GM03348 (cell line): Measurements from ENCODE around the gene NDUFA1.
"Not testable (repeated sequence)": the region's sequence is repeated elsewhere in the genome, so short reads cannot be mapped to it uniquely, and the experiment has no call there.

Experiments
- DNase-seq: peaks from one replicate; pipeline ENCODE4 v3.0.0; 2012; ENCODE audit warnings: low spot score

Gene NDUFA1

GRCh38 chrX:119871599-119872395 lies at the start of gene NDUFA1, which contains the start of gene RNF113A:
Gene NDUFA1, plus strand, starts transcription at chrX:119871832. Its CDS starts 80 bp downstream, at chrX:119871912.
Gene RNF113A, minus strand, starts transcription at chrX:119871733. Its CDS starts 120 bp downstream, at chrX:119871613.
- peak; percentile 85 for DNase-seq

DNA sequence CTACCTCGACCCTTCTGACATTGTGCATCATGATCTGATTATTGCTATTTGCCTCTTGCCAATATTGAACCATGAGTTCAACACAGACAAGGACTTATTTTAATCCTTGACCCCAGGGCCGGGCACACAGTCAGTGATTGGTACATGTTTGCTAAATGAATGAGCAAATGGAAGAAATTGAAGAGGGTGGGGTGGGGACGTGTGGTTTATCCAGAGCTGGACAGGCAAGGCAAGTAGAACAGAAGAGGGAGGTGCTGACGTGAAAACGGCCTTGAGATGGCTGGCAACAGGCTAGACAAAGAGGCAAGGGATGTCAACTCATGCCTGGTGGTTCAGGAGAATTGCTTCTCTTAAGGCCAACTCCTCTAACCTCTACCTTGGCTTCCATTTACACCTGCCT lies 47.4 kb upstream of the NDUFA1 start:
- not testable (repeated sequence) for DNase-seq

DNA sequence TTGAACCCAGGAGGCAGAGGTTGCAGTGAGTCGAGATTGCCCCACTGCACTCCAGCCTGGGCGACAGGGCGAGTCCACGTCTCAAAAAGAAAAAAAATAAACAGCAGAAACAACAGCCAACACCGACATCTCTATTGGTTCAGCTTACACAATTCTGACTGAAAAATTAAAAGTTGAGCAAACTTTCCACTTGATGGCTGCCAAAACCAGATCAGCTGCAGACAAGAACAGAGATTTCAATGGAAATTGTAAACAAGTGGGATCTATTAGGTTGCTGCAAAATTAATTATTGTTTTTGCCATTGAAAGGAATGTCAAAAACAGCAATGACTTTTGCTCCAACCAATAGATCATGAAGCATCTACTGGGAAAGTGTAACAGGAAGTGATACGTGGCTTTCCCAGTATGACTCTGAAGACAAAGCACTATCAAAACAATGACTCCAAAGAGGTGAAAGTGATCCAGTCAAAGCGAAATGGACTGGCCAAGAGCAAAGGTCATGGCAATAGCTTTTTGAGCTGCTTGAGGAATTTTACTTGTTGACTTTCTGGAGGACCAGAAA lies 45.2 kb upstream of the NDUFA1 start:
- DNase-seq = peak; percentile 5

DNA sequence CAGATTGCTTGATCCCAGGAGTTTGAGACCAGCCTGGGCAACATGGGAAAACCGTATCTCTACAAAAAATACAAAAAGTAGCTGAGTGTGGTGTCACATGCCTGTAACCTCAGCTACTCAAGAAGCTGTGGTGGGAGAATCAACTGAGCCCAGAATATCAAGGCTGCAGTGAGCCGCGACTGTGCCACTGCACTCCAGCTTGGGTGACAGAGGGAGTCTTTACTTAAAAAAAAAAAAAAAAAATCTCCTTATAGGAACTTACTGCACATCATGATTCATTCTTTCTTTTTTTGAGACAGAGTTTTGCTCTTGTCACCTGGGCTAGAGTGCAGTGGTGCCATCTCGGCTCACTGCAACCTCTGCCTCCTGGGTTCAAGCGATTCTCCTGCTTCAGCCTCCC lies 43.2 kb upstream of the NDUFA1 start:
- DNase-seq = no peak

DNA sequence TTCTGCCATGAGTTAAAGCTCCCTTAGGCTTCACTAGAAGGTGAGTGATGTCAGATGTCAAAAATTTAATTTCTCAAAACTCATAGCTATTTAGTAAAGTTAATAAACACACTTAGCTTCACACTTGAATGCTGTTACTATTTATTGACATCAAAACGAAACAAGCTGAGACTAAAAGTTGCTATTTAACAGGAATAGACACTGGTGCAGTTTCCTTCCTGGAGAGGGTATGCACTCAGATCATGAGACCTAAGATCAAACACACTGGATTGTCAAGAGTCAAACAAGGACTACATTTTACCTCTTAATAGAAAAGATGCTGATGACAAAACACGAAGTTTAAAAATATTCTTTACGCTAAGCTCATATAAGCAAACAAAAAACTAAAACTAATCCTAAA lies 37.7 kb upstream of the NDUFA1 start:
- DNase-seq = no peak

GRCh38 chrX:119852382-119853353 lies 19.0 kb upstream of the NDUFA1 start, which contains the start of gene UPF3B:
Gene UPF3B, minus strand, starts transcription at chrX:119852963. Its CDS starts 35 bp downstream, at chrX:119852928.
- peak; percentile 95 for DNase-seq

GRCh38 chrX:119853444-119853843 lies 18.2 kb upstream of the NDUFA1 start:
- no peak for DNase-seq

GRCh38 chrX:119870626-119871131 lies 953 bp upstream of the NDUFA1 start:
- DNase-seq = peak; percentile 29

DNA sequence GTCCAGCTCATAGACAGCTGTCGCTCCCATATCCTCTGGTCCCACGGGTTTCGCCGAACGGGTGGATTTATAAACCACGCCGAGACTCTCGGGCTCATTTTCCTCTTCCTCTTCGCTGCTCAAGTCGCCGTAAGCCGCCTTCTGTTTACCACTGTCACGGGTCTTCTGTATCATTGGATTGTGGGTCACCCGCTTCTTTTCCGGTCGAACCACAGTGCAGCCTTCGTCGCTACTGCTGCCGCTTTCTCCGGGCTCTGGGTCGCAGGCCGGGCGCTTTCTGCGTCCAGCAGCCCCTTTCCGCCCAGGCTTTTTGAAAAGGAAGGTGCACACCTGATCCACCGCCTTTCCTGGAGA lies 410 bp upstream of the NDUFA1 start:
- no peak for DNase-seq

- DNase-seq = no peak
These were observed 7.1 kb downstream of the NDUFA1 start for GRCh38 chrX:119878740-119879139.

GRCh38 chrX:119880076-119880475 lies 8.4 kb downstream of the NDUFA1 start:
- no peak for DNase-seq

GRCh38 chrX:119880552-119881437 lies 9.2 kb downstream of the NDUFA1 start:
- peak; percentile 74 for DNase-seq

- no peak for DNase-seq
These were observed 14.2 kb downstream of the NDUFA1 start for GRCh38 chrX:119885554-119886428.

- DNase-seq = peak; percentile 70
These were observed 16.2 kb downstream of the NDUFA1 start for GRCh38 chrX:119887721-119888425.

- not testable (repeated sequence) for DNase-seq
These were observed 19.0 kb downstream of the NDUFA1 start for GRCh38 chrX:119890626-119891025.

GRCh38 chrX:119891961-119892692 lies 20.5 kb downstream of the NDUFA1 start:
- not testable (repeated sequence) for DNase-seq

DNA sequence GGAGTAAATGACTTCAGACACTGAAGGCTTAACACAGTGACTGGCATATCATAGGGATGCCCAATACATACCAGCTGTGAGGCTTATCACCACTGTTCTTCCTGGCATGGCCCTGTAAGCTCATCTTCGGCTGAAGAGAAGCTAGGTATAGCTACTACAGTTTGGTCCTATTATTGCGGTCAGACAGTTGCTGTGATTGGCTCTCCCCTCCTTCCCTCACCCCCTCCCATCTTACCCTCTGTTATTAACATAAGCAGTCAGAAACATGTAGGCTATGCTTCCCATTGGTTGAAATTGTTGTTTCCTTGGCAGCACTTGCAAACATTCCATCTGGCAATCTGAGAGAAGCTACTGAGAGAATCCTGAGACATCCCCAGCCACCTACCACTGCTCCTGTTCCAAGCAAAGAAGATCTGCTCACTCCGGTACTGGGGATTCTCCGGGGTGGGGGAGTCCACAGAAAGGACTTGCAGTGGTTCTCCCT lies 24.3 kb downstream of the NDUFA1 start, which contains the start of gene AKAP14:
Gene AKAP14 (plus strand): TSS at position 51 of the 484 bp plus-strand sequence. CDS start 7,331 bp downstream, outside the sequence.
- no peak for DNase-seq

DNA sequence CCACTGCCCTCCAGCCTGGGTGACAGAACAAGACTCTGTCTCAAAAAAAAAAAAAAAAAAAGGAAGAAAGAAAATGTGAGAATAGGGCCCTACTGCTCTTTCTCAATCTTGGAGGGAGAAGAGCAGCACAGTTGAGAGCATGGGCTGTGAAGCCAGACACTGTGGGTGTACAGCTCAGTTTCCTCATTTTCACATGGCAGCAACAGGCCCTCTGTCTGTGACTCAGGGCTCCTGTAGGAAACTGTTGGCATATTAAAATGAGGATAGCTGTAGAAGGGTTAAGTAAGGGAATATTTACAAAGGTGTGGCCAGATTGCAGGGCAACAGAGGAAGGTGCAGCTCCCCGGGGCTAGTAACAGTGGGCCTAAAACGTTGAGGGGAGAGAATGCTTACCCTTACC lies 27.5 kb downstream of the NDUFA1 start:
- no peak for DNase-seq
